SK-N-SH treated with all-trans-retinoic acid at 6 μM for 48 hours (cell line): ENCODE measurements around the gene GRK5.

Experiments
- ARNTL ChIP-seq: fragments of 450-650 bp; formaldehyde crosslinking; IDR thresholded peaks from 2 replicates; pipeline ENCODE4 v1.5.0; 2020; ENCODE audit warnings: low read depth, mild to moderate bottlenecking, moderate library complexity, borderline replicate concordance
- GLIS3 ChIP-seq: fragments of 250-450 bp; sonication (Bioruptor Pico); IDR thresholded peaks from 2 replicates; pipeline ENCODE4 v1.5.0; 2020; ENCODE audit warnings: mild to moderate bottlenecking, moderate library complexity
- TCF4 ChIP-seq: fragments of 250-450 bp; sonication (Bioruptor Pico); IDR thresholded peaks from 2 replicates; pipeline ENCODE4 v1.8.0; 2021; ENCODE audit warnings: mild to moderate bottlenecking, moderate library complexity, borderline replicate concordance
- TOX ChIP-seq: fragments of 250-450 bp; sonication (Bioruptor Pico); IDR thresholded peaks from 2 replicates; pipeline ENCODE4 v1.8.0; 2021; ENCODE audit warnings: mild to moderate bottlenecking, moderate library complexity, borderline replicate concordance
- ZFP3 ChIP-seq: fragments of 250-450 bp; sonication (Bioruptor Pico); IDR thresholded peaks from 2 replicates; pipeline ENCODE4 v1.5.0; 2020; ENCODE audit warnings: mild to moderate bottlenecking, moderate library complexity
- ZNF70 ChIP-seq: fragments of 450-650 bp; formaldehyde crosslinking; IDR thresholded peaks from 2 replicates; pipeline ENCODE4 v1.5.0; 2020; ENCODE audit warnings: mild to moderate bottlenecking, moderate library complexity
- ZNF8 ChIP-seq: fragments of 450-650 bp; formaldehyde crosslinking; IDR thresholded peaks from 2 replicates; pipeline ENCODE4 v1.5.0; 2020; ENCODE audit warnings: mild to moderate bottlenecking, moderate library complexity
- TF ChIP-seq, protein P1 (sequence below): fragments of 250-450 bp; sonication (Bioruptor Pico); IDR thresholded peaks from 2 replicates; pipeline ENCODE4 v1.8.0; 2020; ENCODE audit warnings: mild to moderate bottlenecking, moderate library complexity, borderline replicate concordance
- TF ChIP-seq, protein P2 (sequence below): fragments of 250-450 bp; sonication (Bioruptor Pico); IDR thresholded peaks from 2 replicates; pipeline ENCODE4 v1.5.0; 2020; ENCODE audit warnings: mild to moderate bottlenecking, moderate library complexity
- TF ChIP-seq, protein P3 (sequence below): fragments of 250-450 bp; sonication (Bioruptor Pico); IDR thresholded peaks from 2 replicates; pipeline ENCODE4 v1.5.1; 2020; ENCODE audit warnings: low read depth, mild to moderate bottlenecking, moderate library complexity

DNA sequence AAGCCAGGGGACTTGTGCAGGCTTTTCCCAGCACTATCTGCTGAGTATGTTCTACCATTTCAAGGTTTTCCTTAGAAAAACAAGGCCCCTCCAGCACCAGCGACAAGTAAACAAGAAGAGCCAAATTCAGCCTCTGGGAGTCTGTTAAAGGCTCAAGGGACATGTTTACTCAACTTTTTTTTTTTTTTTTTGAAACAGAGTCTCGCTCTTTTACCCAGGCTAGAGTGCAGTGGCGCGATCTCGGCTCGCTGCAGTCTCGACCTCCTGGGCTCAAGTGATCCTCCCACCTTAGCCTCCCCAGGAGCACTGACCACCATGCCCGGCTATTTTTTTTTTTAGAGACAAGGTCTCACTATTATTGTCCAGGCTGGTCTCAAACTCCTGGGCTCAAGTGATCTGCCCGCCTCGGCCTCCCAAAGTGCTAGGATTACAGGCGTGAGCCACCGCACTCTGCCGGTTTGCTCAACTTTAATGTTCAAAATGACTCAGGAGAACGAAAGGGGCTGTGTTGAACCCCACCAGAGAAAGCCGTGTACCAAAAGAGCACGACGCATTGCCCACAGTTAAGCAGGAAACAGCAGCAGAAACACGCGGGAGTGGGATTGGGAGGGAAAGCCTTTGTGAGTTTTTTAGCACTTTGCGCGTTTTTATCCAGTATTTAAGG is 29.5 kb upstream of the GRK5 start:
- TF ChIP-seq ZNF70 (no peak), GLIS3 (CRISPR knock-in tag) (no peak), TCF4 (CRISPR knock-in tag) (no peak), ZNF8 (CRISPR knock-in tag) (no peak), ZFP3 (CRISPR knock-in tag) (no peak), ARNTL (CRISPR knock-in tag) (no peak), TOX (no peak)
- TF ChIP-seq, protein P1, sequence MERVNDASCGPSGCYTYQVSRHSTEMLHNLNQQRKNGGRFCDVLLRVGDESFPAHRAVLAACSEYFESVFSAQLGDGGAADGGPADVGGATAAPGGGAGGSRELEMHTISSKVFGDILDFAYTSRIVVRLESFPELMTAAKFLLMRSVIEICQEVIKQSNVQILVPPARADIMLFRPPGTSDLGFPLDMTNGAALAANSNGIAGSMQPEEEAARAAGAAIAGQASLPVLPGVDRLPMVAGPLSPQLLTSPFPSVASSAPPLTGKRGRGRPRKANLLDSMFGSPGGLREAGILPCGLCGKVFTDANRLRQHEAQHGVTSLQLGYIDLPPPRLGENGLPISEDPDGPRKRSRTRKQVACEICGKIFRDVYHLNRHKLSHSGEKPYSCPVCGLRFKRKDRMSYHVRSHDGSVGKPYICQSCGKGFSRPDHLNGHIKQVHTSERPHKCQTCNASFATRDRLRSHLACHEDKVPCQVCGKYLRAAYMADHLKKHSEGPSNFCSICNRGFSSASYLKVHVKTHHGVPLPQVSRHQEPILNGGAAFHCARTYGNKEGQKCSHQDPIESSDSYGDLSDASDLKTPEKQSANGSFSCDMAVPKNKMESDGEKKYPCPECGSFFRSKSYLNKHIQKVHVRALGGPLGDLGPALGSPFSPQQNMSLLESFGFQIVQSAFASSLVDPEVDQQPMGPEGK (CRISPR knock-in tag) = no peak
- TF ChIP-seq, protein P2, sequence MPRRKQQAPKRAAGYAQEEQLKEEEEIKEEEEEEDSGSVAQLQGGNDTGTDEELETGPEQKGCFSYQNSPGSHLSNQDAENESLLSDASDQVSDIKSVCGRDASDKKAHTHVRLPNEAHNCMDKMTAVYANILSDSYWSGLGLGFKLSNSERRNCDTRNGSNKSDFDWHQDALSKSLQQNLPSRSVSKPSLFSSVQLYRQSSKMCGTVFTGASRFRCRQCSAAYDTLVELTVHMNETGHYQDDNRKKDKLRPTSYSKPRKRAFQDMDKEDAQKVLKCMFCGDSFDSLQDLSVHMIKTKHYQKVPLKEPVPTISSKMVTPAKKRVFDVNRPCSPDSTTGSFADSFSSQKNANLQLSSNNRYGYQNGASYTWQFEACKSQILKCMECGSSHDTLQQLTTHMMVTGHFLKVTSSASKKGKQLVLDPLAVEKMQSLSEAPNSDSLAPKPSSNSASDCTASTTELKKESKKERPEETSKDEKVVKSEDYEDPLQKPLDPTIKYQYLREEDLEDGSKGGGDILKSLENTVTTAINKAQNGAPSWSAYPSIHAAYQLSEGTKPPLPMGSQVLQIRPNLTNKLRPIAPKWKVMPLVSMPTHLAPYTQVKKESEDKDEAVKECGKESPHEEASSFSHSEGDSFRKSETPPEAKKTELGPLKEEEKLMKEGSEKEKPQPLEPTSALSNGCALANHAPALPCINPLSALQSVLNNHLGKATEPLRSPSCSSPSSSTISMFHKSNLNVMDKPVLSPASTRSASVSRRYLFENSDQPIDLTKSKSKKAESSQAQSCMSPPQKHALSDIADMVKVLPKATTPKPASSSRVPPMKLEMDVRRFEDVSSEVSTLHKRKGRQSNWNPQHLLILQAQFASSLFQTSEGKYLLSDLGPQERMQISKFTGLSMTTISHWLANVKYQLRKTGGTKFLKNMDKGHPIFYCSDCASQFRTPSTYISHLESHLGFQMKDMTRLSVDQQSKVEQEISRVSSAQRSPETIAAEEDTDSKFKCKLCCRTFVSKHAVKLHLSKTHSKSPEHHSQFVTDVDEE (CRISPR knock-in tag) = no peak
- TF ChIP-seq, protein P3, sequence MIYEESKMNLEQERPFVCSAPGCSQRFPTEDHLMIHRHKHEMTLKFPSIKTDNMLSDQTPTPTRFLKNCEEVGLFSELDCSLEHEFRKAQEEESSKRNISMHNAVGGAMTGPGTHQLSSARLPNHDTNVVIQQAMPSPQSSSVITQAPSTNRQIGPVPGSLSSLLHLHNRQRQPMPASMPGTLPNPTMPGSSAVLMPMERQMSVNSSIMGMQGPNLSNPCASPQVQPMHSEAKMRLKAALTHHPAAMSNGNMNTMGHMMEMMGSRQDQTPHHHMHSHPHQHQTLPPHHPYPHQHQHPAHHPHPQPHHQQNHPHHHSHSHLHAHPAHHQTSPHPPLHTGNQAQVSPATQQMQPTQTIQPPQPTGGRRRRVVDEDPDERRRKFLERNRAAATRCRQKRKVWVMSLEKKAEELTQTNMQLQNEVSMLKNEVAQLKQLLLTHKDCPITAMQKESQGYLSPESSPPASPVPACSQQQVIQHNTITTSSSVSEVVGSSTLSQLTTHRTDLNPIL (CRISPR knock-in tag) = no peak
